Measurements from ENCODE around the gene RHOBTB3. TPM values are rescaled to one million over a fixed set of nuclear protein-coding genes. Genes with fewer than 3 reads are reported as not detected.
A peak's percentile ranks its signal among the peaks of the same experiment; 100 is the strongest.

RHOBTB3 gene
- total RNA-seq, 2 experiments from 2014 or later = 0.35 to 0.55 TPM

DNA sequence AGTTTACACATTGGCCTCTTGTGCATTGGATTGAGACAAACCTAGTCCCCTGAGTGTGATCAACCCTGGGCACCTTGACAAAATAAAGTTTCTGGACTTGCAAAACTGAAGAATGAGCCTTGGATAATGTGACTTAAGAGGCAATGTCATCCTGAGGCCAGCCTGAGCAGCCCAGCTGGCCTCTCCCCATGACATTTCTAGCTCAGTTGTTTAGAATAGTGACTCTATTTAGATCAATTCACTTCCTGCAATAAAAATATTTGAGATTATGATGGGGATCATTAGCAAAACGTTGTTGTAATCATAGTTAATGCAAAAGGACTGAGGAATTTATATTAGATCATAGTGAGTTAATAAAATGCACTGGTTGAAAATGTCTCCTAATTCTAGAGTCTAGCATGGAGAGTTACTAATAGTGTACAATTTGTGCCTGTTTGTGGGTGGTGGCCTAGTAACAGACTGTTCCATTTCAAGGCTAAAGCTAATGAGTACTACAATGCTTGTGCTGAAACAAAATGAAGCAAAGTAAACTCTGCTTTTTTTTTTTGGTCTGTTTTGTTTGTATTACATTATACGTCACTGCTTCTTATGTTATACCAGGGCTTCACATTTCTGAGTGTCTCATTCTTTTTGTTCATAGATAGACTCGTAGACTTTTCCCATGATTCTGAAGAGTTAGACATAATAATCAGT lies 10.9 kb upstream of the RHOBTB3 start:
- no peaks in the 10 kb centered on the region for H3K9me3 Mint-ChIP-seq (ENCODE audit: low read depth)
- DNase-seq (no peak), ATAC-seq (no peak)
- H3K27ac Mint-ChIP-seq = no peak overlapping the region
- peaks cover 13% of the 10 kb centered on the region for H3K4me1 Mint-ChIP-seq
- H3K36me3 Mint-ChIP-seq = no peaks in the 10 kb centered on the region
- CTCF ChIA-PET = interaction anchor here (1.4 kb wide), 1 partner anchor 11 kb away, joined by 3 read pairs; the partner anchor contains the start of gene RHOBTB3
- no peak overlapping the region for H3K4me3 Mint-ChIP-seq
- H3K27me3 Mint-ChIP-seq = peaks cover 27% of the 10 kb centered on the region

DNA sequence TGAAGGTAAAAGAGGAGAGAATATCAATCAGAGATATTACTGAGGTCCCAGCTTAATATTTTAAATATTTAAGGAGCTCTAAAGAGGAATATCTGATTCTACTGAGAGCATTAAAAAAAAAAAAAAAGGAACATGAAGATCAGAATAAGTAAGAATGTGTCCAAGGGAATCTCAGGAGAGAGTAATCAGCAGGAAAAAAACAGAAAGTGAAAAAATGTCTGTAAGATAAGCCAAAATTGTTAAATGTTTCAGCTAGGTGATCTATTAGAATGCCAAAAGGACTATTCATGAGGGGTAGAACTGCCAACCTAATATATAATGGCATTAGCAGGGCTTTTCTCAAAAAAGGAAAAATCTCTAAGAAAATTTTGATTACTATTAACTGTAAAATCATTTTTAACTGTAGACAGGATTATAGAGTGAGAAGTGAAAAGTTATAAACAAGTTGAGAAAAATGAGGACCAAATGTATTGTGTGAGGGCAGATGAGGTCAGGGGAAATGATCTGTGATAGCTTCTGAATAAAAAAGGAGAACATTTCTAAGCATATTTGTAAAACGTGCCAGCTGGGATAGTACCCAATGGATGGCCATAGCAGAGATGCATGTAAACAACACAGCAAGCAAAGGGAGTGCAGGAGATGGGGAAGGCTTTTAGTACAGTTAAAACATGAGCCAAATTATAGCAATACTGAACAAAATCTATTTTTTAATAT lies 9.4 kb upstream of the RHOBTB3 start:
- no peak for ATAC-seq
- DNase-seq = no peak
- CTCF ChIA-PET = interaction anchor here (1.4 kb wide), 1 partner anchor 10 kb away, joined by 3 read pairs; the partner anchor contains the start of gene RHOBTB3
- Mint-ChIP-seq H3K27ac (no peak overlapping the region), H3K4me3 (no peak overlapping the region), H3K4me1 (peaks cover 5% of the 10 kb centered on the region), H3K27me3 (peaks cover 33% of the 10 kb centered on the region), H3K36me3 (no peaks in the 10 kb centered on the region), H3K9me3 (ENCODE audit: low read depth) (no peaks in the 10 kb centered on the region)

DNA sequence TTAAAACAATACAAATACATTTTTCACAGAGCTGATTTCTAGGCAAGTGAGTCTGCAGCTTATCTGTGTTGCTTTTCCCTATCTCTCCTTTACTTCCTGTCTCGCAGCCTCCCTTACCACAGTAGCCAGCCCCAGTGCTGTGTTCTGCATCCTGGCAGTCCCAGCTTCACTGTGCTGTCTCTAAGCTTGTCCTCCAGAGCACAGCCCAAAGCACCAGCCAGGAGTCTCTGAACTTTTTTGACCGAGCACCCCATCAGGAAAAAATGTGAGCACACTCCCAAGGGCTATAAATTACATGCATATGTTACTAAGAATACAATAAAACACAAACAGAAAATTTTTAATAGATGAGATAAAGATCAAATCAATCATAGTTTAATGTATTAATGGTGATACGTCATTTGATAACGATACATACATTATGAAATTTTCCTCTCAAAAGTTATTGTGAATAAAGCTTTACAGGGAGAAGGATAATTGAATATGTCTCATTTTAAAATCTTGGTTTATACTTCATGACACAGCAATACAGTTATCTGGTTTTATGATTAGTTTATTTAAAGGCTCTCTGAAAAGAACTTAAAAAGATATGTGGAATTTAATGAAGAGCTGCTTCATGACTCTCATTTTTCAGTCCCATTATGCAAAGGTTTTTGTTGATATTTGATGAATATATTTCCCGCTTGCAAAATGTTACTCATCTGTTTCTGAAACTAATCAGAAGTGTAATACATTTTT lies 7.3 kb upstream of the RHOBTB3 start:
- DNase-seq = no peak
- CTCF ChIA-PET = interaction anchor here (1.1 to 1.3 kb wide), 2 partner anchors 9 to 60 kb away, joined by 3 to 4 read pairs; no protein-coding TSS in a partner anchor
- ATAC-seq = no peak
- Mint-ChIP-seq H3K36me3 (no peaks in the 10 kb centered on the region), H3K27me3 (peaks cover 41% of the 10 kb centered on the region), H3K27ac (no peak overlapping the region), H3K9me3 (ENCODE audit: low read depth) (no peaks in the 10 kb centered on the region), H3K4me1 (peaks cover 5% of the 10 kb centered on the region), H3K4me3 (no peak overlapping the region)

DNA sequence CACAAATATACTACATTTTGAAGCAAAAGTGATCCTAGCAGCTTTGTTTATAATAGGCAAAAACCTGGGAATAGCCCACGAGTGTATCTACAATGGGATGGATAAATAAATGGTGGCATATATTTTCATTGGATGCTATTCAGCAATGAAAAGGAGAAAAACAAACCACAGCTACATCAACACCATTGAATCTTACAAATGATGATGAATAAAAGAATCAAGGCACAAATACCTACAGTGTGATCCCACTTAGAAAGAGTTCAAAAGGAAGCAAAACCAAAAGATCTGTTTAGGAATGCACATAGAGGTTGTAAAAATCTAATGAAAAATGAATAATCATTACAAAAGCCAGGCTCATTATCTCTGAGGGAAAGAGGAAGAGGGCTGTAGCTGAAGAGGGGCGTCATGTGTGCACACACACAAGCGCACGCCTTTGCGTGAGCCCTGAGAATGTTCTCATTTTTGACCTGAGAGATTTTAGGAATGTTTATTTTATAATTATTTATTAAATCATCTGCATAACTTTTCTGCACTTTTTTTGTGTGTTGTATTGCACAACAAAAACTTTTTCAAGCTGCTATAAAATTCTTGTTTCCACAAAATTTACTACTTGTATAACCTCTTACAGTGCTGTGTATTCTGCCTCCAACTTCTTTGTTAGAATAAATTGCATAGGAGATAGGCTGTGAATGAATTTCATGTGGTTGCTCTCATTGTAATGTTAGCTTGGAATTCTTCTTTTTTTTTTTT lies 5.9 kb upstream of the RHOBTB3 start:
- no peak for ATAC-seq

DNA sequence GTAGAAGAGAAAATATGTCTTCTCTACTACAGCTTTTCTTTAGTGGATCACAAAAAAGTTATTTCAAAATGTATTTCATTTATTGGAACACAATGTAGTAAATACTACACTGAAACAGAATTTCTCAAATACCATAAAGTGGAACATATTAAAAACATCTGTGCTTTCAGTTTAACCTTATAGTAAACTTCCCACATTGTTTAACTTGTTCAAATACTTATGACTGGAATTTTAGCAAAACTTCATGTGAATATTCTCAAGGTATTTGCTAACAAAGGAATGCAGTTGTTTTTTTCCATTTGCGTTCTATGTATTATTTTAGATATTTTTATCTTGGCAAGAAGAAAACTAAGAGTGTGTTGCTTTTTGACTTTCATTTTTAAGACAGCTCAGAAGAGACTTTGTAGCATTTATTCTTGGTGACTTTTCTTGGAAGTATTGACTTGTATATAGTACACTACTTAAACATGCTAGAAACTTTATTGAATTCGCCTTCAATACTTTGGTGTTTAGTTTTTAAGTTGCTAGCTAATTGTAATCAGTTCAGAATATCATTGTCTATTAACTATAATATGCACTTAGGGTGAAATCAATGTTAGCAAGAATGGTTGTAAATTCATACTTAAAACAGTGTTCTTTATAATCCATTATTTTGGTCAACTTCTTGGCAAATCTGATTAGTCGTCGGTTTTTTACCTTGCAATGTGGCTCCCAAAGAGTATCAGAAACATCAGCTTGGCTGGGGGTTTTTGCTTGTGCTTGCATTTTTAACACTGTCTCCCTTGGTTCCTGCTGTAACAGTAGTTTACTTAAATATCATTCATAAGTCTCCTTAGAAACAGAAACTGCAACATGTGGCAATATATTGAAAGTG lies 5.0 kb upstream of the RHOBTB3 start:
- H3K36me3 Mint-ChIP-seq = peaks cover 2% of the 10 kb centered on the region
- peaks cover 44% of the 10 kb centered on the region for H3K27me3 Mint-ChIP-seq
- no peak overlapping the region for H3K27ac Mint-ChIP-seq
- no peak for DNase-seq
- CTCF ChIA-PET = interaction anchor here (0.9 kb wide), 1 partner anchor 55 kb away, joined by 3 read pairs; no protein-coding TSS in a partner anchor
- peaks cover 12% of the 10 kb centered on the region for H3K4me1 Mint-ChIP-seq
- no peak overlapping the region for H3K4me3 Mint-ChIP-seq
- H3K9me3 Mint-ChIP-seq (ENCODE audit: low read depth) = no peaks in the 10 kb centered on the region
- ATAC-seq = no peak

More for the DNA sequence above, 5.9 kb upstream of the RHOBTB3 start:
- no peaks in the 10 kb centered on the region for H3K9me3 Mint-ChIP-seq (ENCODE audit: low read depth)
- peaks cover 43% of the 10 kb centered on the region for H3K27me3 Mint-ChIP-seq
- CTCF ChIA-PET = no interaction called here
- H3K4me3 Mint-ChIP-seq = no peak overlapping the region
- peaks cover 2% of the 10 kb centered on the region for H3K36me3 Mint-ChIP-seq
- DNase-seq = no peak
- H3K27ac Mint-ChIP-seq = no peak overlapping the region
- H3K4me1 Mint-ChIP-seq = peaks cover 7% of the 10 kb centered on the region

DNA sequence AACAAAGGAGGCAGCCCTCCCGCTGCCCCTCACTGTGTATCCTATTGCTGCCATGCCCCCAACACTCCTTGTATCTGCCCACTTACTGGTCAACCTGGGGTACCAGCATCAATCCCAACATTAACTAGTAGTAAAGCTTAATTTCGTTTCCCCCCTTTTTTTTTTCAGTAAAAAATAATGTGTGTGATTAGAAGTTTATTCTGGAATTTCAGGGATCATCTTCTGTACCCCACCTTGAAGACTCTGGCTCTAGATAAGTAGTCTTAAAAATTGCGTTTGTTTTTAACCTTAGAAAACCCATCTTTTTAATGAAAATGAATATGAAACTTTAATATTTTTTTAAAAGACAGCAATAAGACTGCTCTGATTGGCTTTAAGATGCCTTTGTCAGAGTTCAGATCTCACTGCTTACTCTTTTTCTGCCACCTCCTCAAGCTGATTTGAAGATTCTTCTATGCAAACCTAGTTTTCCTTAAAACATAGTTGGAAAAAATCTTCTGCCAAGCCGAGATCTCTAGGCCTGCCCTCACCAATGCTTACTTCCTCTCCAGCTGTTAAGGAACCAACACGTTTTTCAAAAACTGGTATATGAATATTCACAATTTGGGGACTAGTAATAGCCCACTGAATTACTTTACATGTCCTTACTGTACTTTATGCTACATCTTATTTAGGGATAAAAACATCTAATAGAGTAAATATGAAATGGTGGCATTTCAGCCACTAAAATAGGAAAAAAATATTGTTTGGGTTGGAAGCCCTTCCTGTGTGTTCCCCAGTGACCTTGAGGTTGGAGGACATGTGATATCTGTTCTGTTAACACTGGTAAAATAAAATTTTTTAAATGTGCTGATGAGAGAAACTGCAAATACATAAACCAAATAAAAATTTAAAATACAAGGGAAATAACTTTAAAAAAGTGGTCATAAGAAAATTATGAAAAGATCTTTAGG lies 4.0 kb upstream of the RHOBTB3 start:
- no peak for DNase-seq
- CTCF ChIA-PET = interaction anchor here (0.9 kb wide), 1 partner anchor 54 kb away, joined by 3 read pairs; no protein-coding TSS in a partner anchor
- peaks cover 46% of the 10 kb centered on the region for H3K27me3 Mint-ChIP-seq
- no peak overlapping the region for H3K27ac Mint-ChIP-seq
- H3K36me3 Mint-ChIP-seq = peaks cover 2% of the 10 kb centered on the region
- no peaks in the 10 kb centered on the region for H3K9me3 Mint-ChIP-seq (ENCODE audit: low read depth)
- no peak for ATAC-seq
- H3K4me1 Mint-ChIP-seq = peaks cover 18% of the 10 kb centered on the region
- no peak overlapping the region for H3K4me3 Mint-ChIP-seq

DNA sequence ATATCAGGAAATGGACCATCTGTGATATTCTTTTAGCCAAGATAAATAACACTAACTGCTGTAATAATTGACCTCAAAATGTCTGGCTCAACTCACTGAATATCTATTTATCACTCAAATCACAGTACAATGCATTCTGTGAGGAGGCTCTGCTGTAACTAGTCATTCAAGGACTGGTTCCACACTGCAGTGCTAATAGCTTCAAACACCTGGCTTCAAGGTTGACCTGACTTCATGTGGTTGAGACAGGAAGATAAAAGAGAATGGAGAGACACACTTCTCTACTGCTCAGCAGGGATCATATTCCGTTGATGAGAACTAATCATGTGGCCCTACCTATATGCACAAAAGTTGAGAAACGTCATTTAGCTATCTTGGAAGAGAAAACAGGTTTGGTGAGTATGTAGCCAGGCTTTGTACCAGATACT lies 3.4 kb upstream of the RHOBTB3 start:
- H3K27ac Mint-ChIP-seq = no peak overlapping the region
- H3K9me3 Mint-ChIP-seq (ENCODE audit: low read depth) = no peaks in the 10 kb centered on the region
- DNase-seq = no peak

DNA sequence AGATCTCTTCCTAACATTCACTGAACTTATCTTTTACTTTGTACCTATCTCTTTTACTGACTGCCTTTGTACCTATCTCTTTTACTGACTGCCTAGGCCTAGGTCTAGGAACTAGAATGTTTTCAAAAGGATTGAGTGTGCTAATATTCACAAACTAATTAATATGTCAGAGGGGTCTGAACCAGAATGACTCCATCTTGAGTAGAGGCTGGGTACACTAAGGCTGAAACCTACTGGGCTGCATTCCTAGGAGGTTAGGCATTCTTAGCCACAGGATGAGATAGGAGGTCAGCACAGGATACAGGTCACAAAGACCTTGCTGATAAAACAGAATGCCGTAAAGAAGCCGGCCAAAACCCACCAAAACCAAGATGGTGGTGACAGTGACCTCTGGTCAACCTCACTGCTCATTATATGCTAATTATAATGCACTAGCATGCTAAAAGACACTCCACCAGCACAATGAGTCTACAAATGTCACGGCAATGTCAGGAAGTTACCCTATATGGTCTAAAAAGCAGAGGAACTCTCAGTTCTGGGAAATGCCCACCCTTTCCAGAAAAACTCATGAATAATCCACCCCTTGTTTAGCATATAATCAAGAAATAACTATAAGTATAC lies 2.5 kb upstream of the RHOBTB3 start:
- no peak overlapping the region for H3K4me3 Mint-ChIP-seq
- DNase-seq (no peak), ATAC-seq (no peak)
- CTCF ChIA-PET = no interaction called here
- peaks cover 61% of the 10 kb centered on the region for H3K27me3 Mint-ChIP-seq
- H3K27ac Mint-ChIP-seq = no peak overlapping the region
- H3K9me3 Mint-ChIP-seq (ENCODE audit: low read depth) = no peaks in the 10 kb centered on the region
- H3K36me3 Mint-ChIP-seq = peaks cover 2% of the 10 kb centered on the region
- peaks cover 18% of the 10 kb centered on the region for H3K4me1 Mint-ChIP-seq

More for the DNA sequence above, 3.4 kb upstream of the RHOBTB3 start:
- peaks cover 2% of the 10 kb centered on the region for H3K36me3 Mint-ChIP-seq
- H3K4me3 Mint-ChIP-seq = no peak overlapping the region
- no peak for ATAC-seq
- CTCF ChIA-PET = no interaction called here
- H3K27me3 Mint-ChIP-seq = peaks cover 53% of the 10 kb centered on the region
- H3K4me1 Mint-ChIP-seq = peaks cover 20% of the 10 kb centered on the region

DNA sequence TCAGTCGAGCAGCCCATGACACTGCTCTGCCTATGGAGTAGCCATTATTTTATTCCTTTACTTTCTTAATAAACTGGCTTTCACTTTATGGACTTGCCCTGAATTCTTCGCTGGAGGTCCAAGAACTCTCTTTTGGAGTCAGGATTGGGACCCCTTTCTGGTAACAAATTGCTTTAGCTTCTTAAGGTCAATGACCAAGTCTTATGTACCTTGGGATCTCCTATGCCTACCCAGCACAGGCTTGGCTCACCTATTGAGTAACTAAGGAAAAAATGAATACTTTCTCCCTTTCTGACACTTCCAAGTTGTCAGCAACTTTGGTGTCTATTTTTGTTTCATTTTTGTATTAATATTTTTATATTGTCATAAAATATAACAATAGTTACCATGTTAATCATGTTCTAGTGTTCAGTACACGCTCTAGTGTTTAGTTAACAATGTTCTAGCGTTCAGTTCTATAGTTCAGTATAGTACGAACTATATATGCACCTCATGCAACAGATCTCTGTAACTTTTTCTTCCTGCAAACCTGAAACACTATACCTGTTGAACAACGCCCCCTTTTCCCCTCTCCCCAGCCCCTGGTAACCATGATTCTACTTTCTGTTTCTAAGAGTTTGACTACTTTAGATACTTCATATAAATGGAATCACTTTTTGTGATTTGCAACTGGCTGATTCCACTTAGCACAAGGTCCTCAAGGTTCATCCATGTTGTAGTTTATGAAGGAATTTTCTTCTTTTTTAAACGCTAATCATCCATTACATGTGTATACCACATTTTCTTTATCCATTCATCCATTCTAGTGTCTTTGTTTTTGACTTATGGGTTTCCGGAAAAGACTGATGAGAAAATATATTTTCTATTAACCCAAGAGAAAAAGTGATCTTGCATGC lies 1.8 kb upstream of the RHOBTB3 start:
- Mint-ChIP-seq H3K27ac (no peak overlapping the region), H3K27me3 (peaks cover 64% of the 10 kb centered on the region), H3K9me3 (ENCODE audit: low read depth) (no peaks in the 10 kb centered on the region), H3K36me3 (peaks cover 2% of the 10 kb centered on the region), H3K4me3 (no peak overlapping the region), H3K4me1 (peaks cover 17% of the 10 kb centered on the region)
- no peak for ATAC-seq
- CTCF ChIA-PET = no interaction called here
- DNase-seq = no peak

DNA sequence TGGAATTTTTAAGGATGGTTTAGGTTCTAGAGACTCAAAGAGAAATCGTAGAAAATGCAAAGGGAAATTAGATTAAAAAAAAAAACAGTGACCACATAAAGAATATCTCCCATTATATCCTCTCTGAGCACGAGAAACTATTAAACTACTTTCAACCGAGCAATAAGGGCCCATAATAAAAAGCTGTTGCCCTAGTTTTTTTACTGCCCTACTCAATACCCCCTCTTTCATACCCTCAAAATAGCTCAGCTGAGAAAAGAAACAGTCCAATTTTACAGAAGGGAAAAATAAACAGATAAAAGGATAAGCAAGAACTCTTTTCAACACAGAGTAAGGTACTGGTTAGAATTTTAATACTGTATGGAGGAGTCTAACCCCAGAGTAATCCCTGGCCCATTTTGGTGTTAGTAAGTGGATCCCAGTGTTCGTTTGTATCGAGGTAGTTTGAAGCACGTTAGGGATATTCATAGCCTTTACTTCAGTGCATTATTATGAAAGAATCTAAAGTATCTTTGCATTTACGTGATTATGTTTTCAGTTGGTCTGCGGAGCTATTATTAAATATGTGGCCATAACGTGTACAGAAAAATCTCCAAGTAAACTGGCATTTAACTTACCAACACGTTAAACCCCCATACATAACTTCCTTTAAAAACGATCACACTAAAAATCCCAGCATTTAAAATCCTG lies 980 bp upstream of the RHOBTB3 start:
- peak overlapping the region; percentile 52 for H3K4me3 Mint-ChIP-seq
- H3K36me3 Mint-ChIP-seq = peaks cover 2% of the 10 kb centered on the region
- ATAC-seq (no peak), DNase-seq (no peak)
- CTCF ChIA-PET = interaction anchor here (0.6 to 1.9 kb wide), 6 partner anchors 12 to 117 kb away, joined by 3 to 5 read pairs (median 3); no protein-coding TSS in a partner anchor
- H3K4me1 Mint-ChIP-seq = peaks cover 17% of the 10 kb centered on the region
- H3K27me3 Mint-ChIP-seq = peaks cover 67% of the 10 kb centered on the region
- no peaks in the 10 kb centered on the region for H3K9me3 Mint-ChIP-seq (ENCODE audit: low read depth)
- no peak overlapping the region for H3K27ac Mint-ChIP-seq

Data from activated CD8-positive, alpha-beta memory T cell treated with anti-CD3 and anti-CD28 coated beads, Interleukin-2, amount 10 ng/mL, durations not matched to agents 7 days and 5 days (primary cell).